Activated B cell treated with CpG ODN at 0.5 μM for 24 hours (primary cell): ENCODE results near the gene LAGE3. TPM values are rescaled to one million over a fixed set of nuclear protein-coding genes. Genes with fewer than 3 reads are reported as not detected.
A peak's percentile ranks its signal among the peaks of the same experiment; 100 is the strongest.

Experiments used
- ATAC-seq: fragments of 200-7000 bp; cut with Tn5 transposase; one replicate; pipeline ENCODE4 v1.10.0; 2021; ENCODE audit warnings: low read depth, mild to moderate bottlenecking, moderate library complexity
- CTCF ChIA-PET: fragments of 350-600 bp; sonication (Branson Sonifier 250); formaldehyde crosslinking; loops from one replicate; lab custom pipeline; 2021; ENCODE audit warnings: antibody characterized with exemption; lab: Charles Lee
- POLR2A ChIA-PET: fragments of 350-600 bp; sonication (Branson Sonifier 250); formaldehyde crosslinking; loops from one replicate; lab custom pipeline; 2021; ENCODE audit warnings: antibody characterized with exemption; lab: Charles Lee
- DNase-seq: peaks from one replicate; pipeline ENCODE4 v3.0.0; 2022
- H3K27ac Mint-ChIP-seq: one replicate; pipeline ENCODE4 v1.8.0; 2020; ENCODE audit warnings: mixed read lengths
- H3K27me3 Mint-ChIP-seq: one replicate; pipeline ENCODE4 v1.8.0; 2021; ENCODE audit warnings: mixed read lengths
- H3K36me3 Mint-ChIP-seq: one replicate; pipeline ENCODE4 v1.8.0; 2021; ENCODE audit warnings: low read depth, mixed read lengths
- H3K4me1 Mint-ChIP-seq: one replicate; pipeline ENCODE4 v1.8.0; 2021; ENCODE audit warnings: mixed read lengths
- H3K4me3 Mint-ChIP-seq: one replicate; pipeline ENCODE4 v1.8.0; 2020; ENCODE audit warnings: mild to moderate bottlenecking, mixed read lengths
- H3K9me3 Mint-ChIP-seq: one replicate; pipeline ENCODE4 v1.8.0; 2020; ENCODE audit warnings: mixed read lengths
- intact Hi-C: fragments of 100-400 bp; cut with micrococcal nuclease; formaldehyde crosslinking; loops from one replicate; pipeline ENCODE4 v1.15.1; 2024
- total RNA-seq: library from RNA; stranded (reverse); gene quantifications from 2 replicates; pipeline ENCODE4 v1.2.3, GENCODE V29; 2022
- TF ChIP-seq, protein P1 (sequence below): fragments of 200-600 bp; IDR thresholded peaks from one replicate; pipeline ENCODE4 v1.8.0; 2022; ENCODE audit warnings: antibody characterized with exemption, mild to moderate bottlenecking

LAGE3 gene
- total RNA-seq, 1 donor from 2014 or later: 16.6 TPM

GRCh38 chrX:154515090-154515965 is 36.2 kb upstream of the LAGE3 start:
- H3K27me3 Mint-ChIP-seq: no peaks in the 10 kb centered on the region
- DNase-seq (no peak), ATAC-seq (no peak)

DNA sequence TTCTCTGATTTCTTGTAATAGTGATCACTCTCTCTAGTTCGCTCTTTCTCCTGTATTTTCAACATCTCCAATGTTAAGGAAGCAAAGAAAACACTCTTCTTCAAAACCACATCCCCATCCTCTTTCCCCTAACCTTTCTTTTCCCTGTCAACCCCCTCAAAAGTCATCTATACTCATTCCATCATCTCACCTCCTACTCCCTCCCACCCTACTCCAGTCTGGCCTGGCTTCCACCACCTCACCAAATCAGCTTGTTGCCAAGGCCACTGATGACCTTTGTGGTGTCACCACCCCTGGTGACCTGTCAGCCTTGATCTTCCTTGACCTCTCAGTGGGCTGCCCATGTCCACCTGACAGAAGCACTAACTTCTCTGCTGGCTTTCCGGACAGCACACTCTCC is 34.6 kb upstream of the LAGE3 start:
- peaks cover 19% of the 10 kb centered on the region for H3K36me3 Mint-ChIP-seq
- CTCF ChIA-PET: no interaction called here
- intact Hi-C loops: loop anchor here (10.0 kb wide), 2 partner anchors 59 to 139 kb away; partner anchors contain the start of genes EMD, FLNA and PLXNA3

More at GRCh38 chrX:154515090-154515965, 36.2 kb upstream of the LAGE3 start:
- intact Hi-C loops: loop anchor here (5.0 to 10.0 kb wide), 3 partner anchors 61 to 418 kb away; partner anchors contain the start of genes EMD, FLNA, MECP2 and PLXNA3
- TF ChIP-seq, protein P1, sequence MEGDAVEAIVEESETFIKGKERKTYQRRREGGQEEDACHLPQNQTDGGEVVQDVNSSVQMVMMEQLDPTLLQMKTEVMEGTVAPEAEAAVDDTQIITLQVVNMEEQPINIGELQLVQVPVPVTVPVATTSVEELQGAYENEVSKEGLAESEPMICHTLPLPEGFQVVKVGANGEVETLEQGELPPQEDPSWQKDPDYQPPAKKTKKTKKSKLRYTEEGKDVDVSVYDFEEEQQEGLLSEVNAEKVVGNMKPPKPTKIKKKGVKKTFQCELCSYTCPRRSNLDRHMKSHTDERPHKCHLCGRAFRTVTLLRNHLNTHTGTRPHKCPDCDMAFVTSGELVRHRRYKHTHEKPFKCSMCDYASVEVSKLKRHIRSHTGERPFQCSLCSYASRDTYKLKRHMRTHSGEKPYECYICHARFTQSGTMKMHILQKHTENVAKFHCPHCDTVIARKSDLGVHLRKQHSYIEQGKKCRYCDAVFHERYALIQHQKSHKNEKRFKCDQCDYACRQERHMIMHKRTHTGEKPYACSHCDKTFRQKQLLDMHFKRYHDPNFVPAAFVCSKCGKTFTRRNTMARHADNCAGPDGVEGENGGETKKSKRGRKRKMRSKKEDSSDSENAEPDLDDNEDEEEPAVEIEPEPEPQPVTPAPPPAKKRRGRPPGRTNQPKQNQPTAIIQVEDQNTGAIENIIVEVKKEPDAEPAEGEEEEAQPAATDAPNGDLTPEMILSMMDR: no peak
- peak overlapping the region; percentile 65 for H3K27ac Mint-ChIP-seq
- ChIA-PET CTCF (no interaction called here), POLR2A (interaction anchor here (0.5 to 4.8 kb wide), 9 partner anchors 8 to 117 kb away, joined by 3 to 34 read pairs (median 4); partner anchors contain the start of genes PLXNA3 and SLC10A3)
- H3K4me3 Mint-ChIP-seq: peak overlapping the region; percentile 84
- H3K9me3 Mint-ChIP-seq: no peaks in the 10 kb centered on the region
- H3K4me1 Mint-ChIP-seq: peaks cover 21% of the 10 kb centered on the region
- H3K36me3 Mint-ChIP-seq: peaks cover 8% of the 10 kb centered on the region

DNA sequence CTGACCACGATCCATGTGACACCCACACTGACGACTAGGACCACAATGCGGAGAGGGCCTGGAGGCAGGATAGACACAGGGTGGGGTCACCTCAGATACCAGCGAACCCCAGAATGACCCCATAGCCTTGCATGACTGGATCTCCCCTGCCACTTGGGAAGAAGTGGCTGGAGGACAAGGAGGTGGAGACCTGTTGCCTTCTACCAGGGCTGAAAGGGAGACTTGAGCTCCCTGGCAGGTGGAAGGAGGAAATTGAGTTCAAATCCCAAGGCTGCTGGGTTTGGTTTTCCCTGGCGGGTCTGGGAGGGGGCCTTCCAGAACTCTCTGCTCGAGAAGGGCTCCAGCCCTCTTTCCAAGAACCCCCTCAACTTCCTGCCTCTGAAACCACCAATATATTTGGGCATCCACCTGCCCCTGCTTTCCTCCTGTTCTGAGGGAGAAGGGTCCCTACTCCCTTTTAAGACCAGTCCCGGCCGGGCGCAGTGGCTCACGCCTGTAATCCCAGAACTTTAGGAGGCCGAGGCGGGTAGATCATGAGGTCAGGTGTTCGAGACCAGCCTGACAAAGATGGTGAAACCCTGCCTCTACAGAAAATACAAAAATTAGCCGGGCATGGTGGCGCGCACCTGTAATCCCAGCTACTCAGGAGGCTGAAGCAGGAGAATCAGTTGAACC is 33.9 kb upstream of the LAGE3 start:
- no peak overlapping the region for H3K4me3 Mint-ChIP-seq
- no peak overlapping the region for H3K27ac Mint-ChIP-seq
- ChIA-PET CTCF (no interaction called here), POLR2A (interaction anchor here (0.6 to 4.8 kb wide), 3 partner anchors 12 to 22 kb away, joined by 3 to 34 read pairs (median 5); partner anchors contain the start of gene SLC10A3)
- DNase-seq: no peak
- H3K36me3 Mint-ChIP-seq: peaks cover 24% of the 10 kb centered on the region
- no peaks in the 10 kb centered on the region for H3K27me3 Mint-ChIP-seq
- TF ChIP-seq, protein P1: no peak
- peaks cover 2% of the 10 kb centered on the region for H3K9me3 Mint-ChIP-seq
- intact Hi-C loops: loop anchor here (10.0 kb wide), 2 partner anchors 58 to 138 kb away; partner anchors contain the start of genes EMD, FLNA and PLXNA3
- peaks cover 21% of the 10 kb centered on the region for H3K4me1 Mint-ChIP-seq
- no peak for ATAC-seq

More for the DNA sequence above, 34.6 kb upstream of the LAGE3 start:
- Mint-ChIP-seq H3K9me3 (peaks cover 2% of the 10 kb centered on the region), H3K27ac (no peak overlapping the region), H3K27me3 (no peaks in the 10 kb centered on the region), H3K4me1 (peaks cover 21% of the 10 kb centered on the region), H3K4me3 (no peak overlapping the region)
- POLR2A ChIA-PET: interaction anchor here (0.6 to 4.8 kb wide), 3 partner anchors 12 to 23 kb away, joined by 3 to 34 read pairs (median 5); partner anchors contain the start of gene SLC10A3
- TF ChIP-seq, protein P1: no peak
- ATAC-seq: no peak
- DNase-seq: no peak

DNA sequence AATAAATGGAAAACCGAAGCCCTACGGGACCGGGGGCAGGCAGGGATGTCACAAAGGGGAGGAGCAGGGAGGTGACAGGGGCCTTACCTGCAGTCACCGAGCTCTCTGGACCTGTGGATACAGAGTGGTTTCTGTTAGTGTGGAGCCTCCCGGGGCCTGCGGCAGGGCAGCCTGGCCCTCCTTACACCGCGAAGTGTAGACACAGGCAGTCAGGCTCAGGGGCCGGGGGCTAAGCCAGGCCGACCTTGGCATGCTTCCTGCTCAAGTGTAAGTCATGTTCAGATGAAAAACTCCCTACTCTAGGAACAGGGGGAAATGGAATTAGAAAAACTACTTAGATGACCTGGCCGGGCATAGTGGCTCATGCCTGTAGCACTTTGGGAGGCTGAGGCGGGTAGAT is 32.7 kb upstream of the LAGE3 start:
- Mint-ChIP-seq H3K9me3 (peaks cover 2% of the 10 kb centered on the region), H3K4me3 (no peak overlapping the region), H3K36me3 (peaks cover 25% of the 10 kb centered on the region), H3K27me3 (no peaks in the 10 kb centered on the region), H3K4me1 (peaks cover 21% of the 10 kb centered on the region), H3K27ac (peak overlapping the region; percentile 56)
- intact Hi-C loops: loop anchor here (10.0 kb wide), 2 partner anchors 57 to 137 kb away; partner anchors contain the start of genes EMD, FLNA and PLXNA3
- ATAC-seq (no peak), DNase-seq (no peak)
- ChIA-PET CTCF (no interaction called here), POLR2A (no interaction called here)
- TF ChIP-seq, protein P1: no peak
